GM12873 (cell line): ENCODE data around the gene SENP5.

ENCODE experiments used
- CTCF ChIP-seq: IDR thresholded peaks from 2 replicates; pipeline ENCODE4 v1.5.1; 2012; ENCODE audit warnings: low read depth, mild to moderate bottlenecking, moderate library complexity, low read length, control low read depth; ENCODE audit not compliant: insufficient read depth; ENCODE audit errors: missing control alignments

The SENP5 gene

GRCh38 chr3:196931828-196932587 is 64.3 kb downstream of the SENP5 start:
- no peak for TF ChIP-seq CTCF

- TF ChIP-seq CTCF: no peak
Measured at GRCh38 chr3:196932600-196932999, 64.9 kb downstream of the SENP5 start.

GRCh38 chr3:196936288-196936687 is 68.6 kb downstream of the SENP5 start:
- TF ChIP-seq CTCF: no peak

- no peak for TF ChIP-seq CTCF
Measured at GRCh38 chr3:196938124-196938523, 70.4 kb downstream of the SENP5 start.

GRCh38 chr3:196938576-196938975 is 70.9 kb downstream of the SENP5 start:
- no peak for TF ChIP-seq CTCF

GRCh38 chr3:196941729-196942225 is 74.1 kb downstream of the SENP5 start:
- no peak for TF ChIP-seq CTCF

GRCh38 chr3:196942226-196942914 is 74.7 kb downstream of the SENP5 start, which contains the start of gene NCBP2:
Gene NCBP2, minus strand, starts transcription at chr3:196942528. Its CDS starts 25 bp downstream, at chr3:196942503.
- peak; percentile 80 for TF ChIP-seq CTCF
